BLaER1 treated with 17β-estradiol and CSF1 and Interleukin-3, amounts not matched to agents 10 nM and 100 nM (cell line): Measurements from ENCODE around the gene PIANP.
A peak's percentile ranks its signal among the peaks of the same experiment; 100 is the strongest.

Experiments
- H3K27ac ChIP-seq, 11 experiments: shearing (Covaris generic); formaldehyde crosslinking; 2 replicates each; pipeline ENCODE4 v1.8.1; 2022
- H3K27me3 ChIP-seq, 11 experiments: shearing (Covaris generic); formaldehyde crosslinking; 2 replicates each; pipeline ENCODE4 v1.8.1; 2022
- H3K36me3 ChIP-seq, 11 experiments: shearing (Covaris generic); formaldehyde crosslinking; 2 replicates each; pipeline ENCODE4 v1.8.1; 2022
- H3K4me1 ChIP-seq, 10 experiments: shearing (Covaris generic); formaldehyde crosslinking; 2 replicates each; pipeline ENCODE4 v1.8.1; 2022
- H3K4me2 ChIP-seq, 11 experiments: shearing (Covaris generic); formaldehyde crosslinking; 2 replicates each; pipeline ENCODE4 v1.8.1; 2022
- H3K4me3 ChIP-seq, 10 experiments: shearing (Covaris generic); formaldehyde crosslinking; 2 replicates each; pipeline ENCODE4 v1.8.1; 2022
- H3K9ac ChIP-seq, 11 experiments: shearing (Covaris generic); formaldehyde crosslinking; 2 replicates each; pipeline ENCODE4 v1.8.1; 2022
- H3K9me3 ChIP-seq, 11 experiments: shearing (Covaris generic); formaldehyde crosslinking; replicated peaks in 1 of 11; 2 replicates each; pipeline ENCODE4 v1.8.1; 2022
- H4K20me1 ChIP-seq, 11 experiments: shearing (Covaris generic); formaldehyde crosslinking; 2 replicates each; pipeline ENCODE4 v1.8.1; 2022
- Cebpa-rat ChIP-seq, 11 experiments: shearing (Covaris generic); IDR thresholded peaks; 2 replicates each; pipeline ENCODE4 v1.8.1; 2022

PIANP gene

GRCh38 chr12:6650832-6651231 lies 49.8 kb downstream of the PIANP start:
- Histone ChIP-seq H3K36me3 (peaks cover 66 to 94% (median 79%) of the 10 kb centered on the region in 11 experiments), H3K4me2 (no peak overlapping the region), H3K27ac (no peak overlapping the region), H3K9me3 (peaks cover 0 to 7% (median 0%) of the 10 kb centered on the region in 11 experiments; a peak in 3 of 22 replicates), H3K27me3 (no peaks in the 10 kb centered on the region), H3K4me1 (peaks cover 0 to 16% (median 8%) of the 10 kb centered on the region in 10 experiments; a peak in 11 of 20 replicates), H4K20me1 (no peaks in the 10 kb centered on the region), H3K9ac (0 out of 22 replicates have a peak overlapping the region, but pooled peaks of 1 of the 11 experiments have one; percentile 13), H3K4me3 (no peak overlapping the region)
- no peak for TF ChIP-seq Cebpa-rat (IDR thresholded peaks at IDR 0.05)

GRCh38 chr12:6647083-6647604 lies 53.5 kb downstream of the PIANP start, which contains the start of gene ACRBP:
Gene ACRBP (minus strand): TSS chr12:6647432. CDS start chr12:6647366, 66 bp downstream.
- H3K4me3 ChIP-seq, result peak within 1 kb of the TSS in 9 of 10 experiments; percentile 22 to 57 (median 44); a peak in 16 of 20 replicates
- H3K9ac ChIP-seq, result peak within 1 kb of the TSS; percentile 15 to 64 (median 56); a peak in 14 of 22 replicates
- H4K20me1 ChIP-seq, result no peaks in the 10 kb centered on the region

DNA sequence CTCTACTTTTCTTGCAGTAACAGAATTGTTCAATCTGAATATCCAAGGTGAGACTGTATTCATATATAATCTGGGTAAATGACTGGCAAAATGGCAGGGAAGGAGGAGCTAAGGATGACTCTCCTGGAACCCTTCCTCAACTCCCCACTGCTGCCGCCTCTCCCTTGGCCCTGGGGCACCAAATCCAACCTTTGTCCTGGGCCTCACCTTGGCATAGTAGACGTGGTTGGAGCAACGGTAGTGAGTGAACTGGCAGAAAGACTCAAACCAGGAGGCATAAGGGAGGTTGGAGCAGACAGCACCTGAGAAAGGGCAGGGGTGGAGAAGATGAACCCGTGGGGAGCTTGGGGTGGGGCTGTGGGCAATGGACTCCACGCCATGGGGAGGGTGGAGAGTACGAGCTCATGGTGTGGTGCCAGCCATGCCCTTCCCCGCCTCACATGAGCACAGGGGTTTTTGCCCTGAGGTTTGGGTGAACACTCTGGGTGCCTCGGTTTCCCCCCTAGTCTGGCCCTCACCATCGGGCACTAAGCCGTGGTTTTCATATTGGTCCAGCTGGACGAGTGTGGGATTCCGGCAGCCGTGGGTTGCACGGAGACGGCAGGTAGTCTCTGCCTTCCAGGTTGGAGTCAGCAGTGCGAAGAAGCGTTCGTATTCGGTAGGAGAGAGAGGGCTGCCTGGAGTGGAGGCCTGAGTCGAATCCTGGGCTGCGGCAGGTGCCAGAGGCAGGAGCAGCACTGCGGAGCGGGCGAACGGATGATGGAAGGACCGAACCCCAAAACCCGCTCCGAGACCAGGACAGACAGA lies 54.1 kb downstream of the PIANP start:
- Histone ChIP-seq H3K4me1 (peaks cover 20 to 47% (median 32%) of the 10 kb centered on the region in 10 experiments), H3K27ac (peak overlapping the region in 6 of 11 experiments; percentile 2 to 49 (median 42); a peak in 9 of 22 replicates), H3K36me3 (peaks cover 24 to 58% (median 40%) of the 10 kb centered on the region in 11 experiments), H3K9me3 (peaks cover 0 to 46% (median 34%) of the 10 kb centered on the region in 11 experiments; a peak in 16 of 22 replicates), H3K4me2 (peak overlapping the region; percentile 24 to 75 (median 60)), H4K20me1 (no peaks in the 10 kb centered on the region), H3K4me3 (peak overlapping the region in 9 of 10 experiments; percentile 22 to 57 (median 44); a peak in 13 of 20 replicates), H3K27me3 (no peaks in the 10 kb centered on the region), H3K9ac (peak overlapping the region in 9 of 11 experiments; percentile 15 to 64 (median 56); a peak in 12 of 22 replicates)
- TF ChIP-seq Cebpa-rat (IDR thresholded peaks at IDR 0.05), result no peak

More at GRCh38 chr12:6647083-6647604, 53.5 kb downstream of the PIANP start, which contains the start of gene ACRBP:
- peaks cover 0 to 40% (median 30%) of the 10 kb centered on the region in 11 experiments; a peak in 16 of 22 replicates for H3K9me3 ChIP-seq
- H3K4me1 ChIP-seq, result peaks cover 20 to 41% (median 32%) of the 10 kb centered on the region in 10 experiments
- H3K4me2 ChIP-seq, result peak within 1 kb of the TSS; percentile 24 to 75 (median 60)
- peaks cover 31 to 64% (median 46%) of the 10 kb centered on the region in 11 experiments for H3K36me3 ChIP-seq
- no peak for TF ChIP-seq Cebpa-rat (IDR thresholded peaks at IDR 0.05)
- H3K27me3 ChIP-seq, result no peaks in the 10 kb centered on the region
- H3K27ac ChIP-seq, result peak within 1 kb of the TSS in 7 of 11 experiments; percentile 2 to 49 (median 42); a peak in 10 of 22 replicates

GRCh38 chr12:6644903-6645302 lies 55.7 kb downstream of the PIANP start:
- Histone ChIP-seq H3K4me1 (peaks cover 22 to 63% (median 41%) of the 10 kb centered on the region in 10 experiments), H3K4me3 (peak overlapping the region in 8 of 10 experiments; percentile 25 to 63 (median 42); a peak in 11 of 20 replicates), H3K36me3 (peaks cover 8 to 42% (median 25%) of the 10 kb centered on the region in 11 experiments; a peak in 20 of 22 replicates), H3K27ac (peak overlapping the region; percentile 60 to 90 (median 82); a peak in 21 of 22 replicates), H3K4me2 (peak overlapping the region; percentile 62 to 92 (median 81); a peak in 21 of 22 replicates), H3K9me3 (peaks cover 0 to 46% (median 34%) of the 10 kb centered on the region in 11 experiments; a peak in 16 of 22 replicates), H3K9ac (peak overlapping the region in 10 of 11 experiments; percentile 59 to 81 (median 74); a peak in 19 of 22 replicates), H4K20me1 (no peaks in the 10 kb centered on the region), H3K27me3 (no peaks in the 10 kb centered on the region)
- no peak for TF ChIP-seq Cebpa-rat (IDR thresholded peaks at IDR 0.05)

DNA sequence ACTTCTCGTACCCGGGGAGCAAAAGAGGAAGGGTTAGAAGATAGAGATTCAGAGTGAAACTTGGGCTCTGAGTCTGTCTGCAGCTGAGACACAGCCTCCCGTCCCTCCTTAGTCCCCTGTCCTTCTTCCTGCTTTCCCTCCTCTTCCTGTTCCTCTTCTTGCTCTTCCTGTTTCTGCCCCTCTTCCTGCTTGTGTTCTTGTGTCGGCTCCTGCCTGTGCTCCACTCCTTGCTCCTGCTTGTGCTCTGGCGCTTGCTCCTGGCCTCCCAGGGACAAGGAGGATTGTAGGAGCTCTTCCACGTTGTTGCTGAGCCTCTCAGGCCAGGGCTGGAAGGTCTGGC lies 56.4 kb downstream of the PIANP start:
- TF ChIP-seq Cebpa-rat (IDR thresholded peaks at IDR 0.05), result no peak
- H4K20me1 ChIP-seq, result no peaks in the 10 kb centered on the region
- H3K4me2 ChIP-seq, result peak overlapping the region; percentile 62 to 92 (median 81)
- peaks cover 0 to 46% (median 34%) of the 10 kb centered on the region in 11 experiments; a peak in 16 of 22 replicates for H3K9me3 ChIP-seq
- peaks cover 7 to 37% (median 18%) of the 10 kb centered on the region in 11 experiments; a peak in 19 of 22 replicates for H3K36me3 ChIP-seq
- peak overlapping the region; percentile 12 to 63 (median 30); a peak in 14 of 20 replicates for H3K4me3 ChIP-seq
- H3K9ac ChIP-seq, result peak overlapping the region; percentile 47 to 81 (median 74)
- peak overlapping the region; percentile 60 to 90 (median 82) for H3K27ac ChIP-seq
- H3K4me1 ChIP-seq, result peaks cover 28 to 70% (median 48%) of the 10 kb centered on the region in 10 experiments
- H3K27me3 ChIP-seq, result no peaks in the 10 kb centered on the region
